Measurements from ENCODE around the gene SRPRA.
"Not testable (repeated sequence)": the region's sequence is repeated elsewhere in the genome, so short reads cannot be mapped to it uniquely, and the experiment has no call there.

The SRPRA gene

GRCh38 chr11:126257764-126258163, 10.9 kb downstream of the SRPRA start:
- no peak overlapping the region for H3K4me3 ChIP-seq (replicated peaks; ENCODE audit: low read depth, low read length)
- no peak for TF ChIP-seq CTCF (IDR thresholded peaks at IDR 0.05; ENCODE audit: low read depth, low read length, missing control alignments)
- DNase-seq (ENCODE audit: extremely low read depth, low read depth) = no peak

- no peak for TF ChIP-seq CTCF (IDR thresholded peaks at IDR 0.05; ENCODE audit: low read depth, low read length, missing control alignments)
- H3K4me3 ChIP-seq (replicated peaks; ENCODE audit: low read depth, low read length) = no peak overlapping the region
- no peak for DNase-seq (ENCODE audit: extremely low read depth, low read depth)
Measured at GRCh38 chr11:126257144-126257543, 11.6 kb downstream of the SRPRA start.

- TF ChIP-seq CTCF (IDR thresholded peaks at IDR 0.05; ENCODE audit: low read depth, low read length, missing control alignments) = no peak
- H3K4me3 ChIP-seq (replicated peaks; ENCODE audit: low read depth, low read length) = no peak overlapping the region
- no peak for DNase-seq (ENCODE audit: extremely low read depth, low read depth)
Measured at GRCh38 chr11:126256216-126256615, 12.5 kb downstream of the SRPRA start.

- not testable (repeated sequence) for H3K4me3 ChIP-seq (replicated peaks; ENCODE audit: low read depth, low read length); DNase-seq (ENCODE audit: extremely low read depth, low read depth)
Measured at GRCh38 chr11:126255507-126255906, 13.2 kb downstream of the SRPRA start.

GRCh38 chr11:126254819-126255218, 13.9 kb downstream of the SRPRA start:
- no peak for DNase-seq (ENCODE audit: extremely low read depth, low read depth)

GRCh38 chr11:126253265-126253664, 15.4 kb downstream of the SRPRA start:
- no peak overlapping the region for H3K4me3 ChIP-seq (replicated peaks; ENCODE audit: low read depth, low read length)
- DNase-seq (ENCODE audit: extremely low read depth, low read depth) = no peak
- no peak for TF ChIP-seq CTCF (IDR thresholded peaks at IDR 0.05; ENCODE audit: low read depth, low read length, missing control alignments)

More at GRCh38 chr11:126254819-126255218, 13.9 kb downstream of the SRPRA start:
- TF ChIP-seq CTCF (IDR thresholded peaks at IDR 0.05; ENCODE audit: low read depth, low read length, missing control alignments) = no peak
- no peak overlapping the region for H3K4me3 ChIP-seq (replicated peaks; ENCODE audit: low read depth, low read length)

- H3K4me3 ChIP-seq (replicated peaks; ENCODE audit: low read depth, low read length) = no peak overlapping the region
- DNase-seq (ENCODE audit: extremely low read depth, low read depth) = no peak
- no peak for TF ChIP-seq CTCF (IDR thresholded peaks at IDR 0.05; ENCODE audit: low read depth, low read length, missing control alignments)
Measured at GRCh38 chr11:126246636-126247035, 22.1 kb downstream of the SRPRA start.
